AG09309 (cell line): ENCODE measurements around the gene GATAD1.

Experiments used
- DNase-seq: peaks from one replicate; pipeline ENCODE4 v3.0.0-alpha.2; 2010; ENCODE audit warnings: low read depth
- H3K4me3 ChIP-seq: 2 replicates; pipeline ENCODE4 v1.5.1; 2011; ENCODE audit warnings: mild to moderate bottlenecking, low read depth, low read length, moderate library complexity; ENCODE audit not compliant: control insufficient read depth
- TF ChIP-seq, protein P1 (sequence below): IDR thresholded peaks from 2 replicates; pipeline ENCODE4 v1.5.1; 2011; ENCODE audit warnings: mild to moderate bottlenecking, low read depth, low read length, inconsistent platforms; ENCODE audit not compliant: insufficient read depth, control insufficient read depth; ENCODE audit errors: missing control alignments

The GATAD1 gene

DNA sequence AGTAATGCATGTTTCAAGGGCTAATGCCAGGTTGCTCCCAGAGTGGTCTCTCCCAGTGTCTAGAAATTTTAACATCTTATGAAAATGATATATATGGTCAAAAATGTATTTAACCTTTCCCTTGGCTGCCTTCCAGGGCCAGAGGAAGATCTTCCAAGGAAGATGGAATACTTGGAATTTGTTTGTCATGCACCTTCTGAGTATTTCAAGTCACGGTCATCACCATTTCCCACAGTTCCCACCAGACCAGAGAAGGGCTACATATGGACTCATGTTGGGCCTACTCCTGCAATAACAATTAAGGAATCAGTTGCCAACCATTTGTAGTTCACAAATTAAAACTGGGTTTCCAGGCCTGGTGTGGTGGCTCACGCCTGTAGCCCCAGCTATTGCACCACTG is 9.0 kb downstream of the GATAD1 start:
- H3K4me3 ChIP-seq = no peak overlapping the region
- TF ChIP-seq, protein P1, sequence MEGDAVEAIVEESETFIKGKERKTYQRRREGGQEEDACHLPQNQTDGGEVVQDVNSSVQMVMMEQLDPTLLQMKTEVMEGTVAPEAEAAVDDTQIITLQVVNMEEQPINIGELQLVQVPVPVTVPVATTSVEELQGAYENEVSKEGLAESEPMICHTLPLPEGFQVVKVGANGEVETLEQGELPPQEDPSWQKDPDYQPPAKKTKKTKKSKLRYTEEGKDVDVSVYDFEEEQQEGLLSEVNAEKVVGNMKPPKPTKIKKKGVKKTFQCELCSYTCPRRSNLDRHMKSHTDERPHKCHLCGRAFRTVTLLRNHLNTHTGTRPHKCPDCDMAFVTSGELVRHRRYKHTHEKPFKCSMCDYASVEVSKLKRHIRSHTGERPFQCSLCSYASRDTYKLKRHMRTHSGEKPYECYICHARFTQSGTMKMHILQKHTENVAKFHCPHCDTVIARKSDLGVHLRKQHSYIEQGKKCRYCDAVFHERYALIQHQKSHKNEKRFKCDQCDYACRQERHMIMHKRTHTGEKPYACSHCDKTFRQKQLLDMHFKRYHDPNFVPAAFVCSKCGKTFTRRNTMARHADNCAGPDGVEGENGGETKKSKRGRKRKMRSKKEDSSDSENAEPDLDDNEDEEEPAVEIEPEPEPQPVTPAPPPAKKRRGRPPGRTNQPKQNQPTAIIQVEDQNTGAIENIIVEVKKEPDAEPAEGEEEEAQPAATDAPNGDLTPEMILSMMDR = no peak
- no peak for DNase-seq

DNA sequence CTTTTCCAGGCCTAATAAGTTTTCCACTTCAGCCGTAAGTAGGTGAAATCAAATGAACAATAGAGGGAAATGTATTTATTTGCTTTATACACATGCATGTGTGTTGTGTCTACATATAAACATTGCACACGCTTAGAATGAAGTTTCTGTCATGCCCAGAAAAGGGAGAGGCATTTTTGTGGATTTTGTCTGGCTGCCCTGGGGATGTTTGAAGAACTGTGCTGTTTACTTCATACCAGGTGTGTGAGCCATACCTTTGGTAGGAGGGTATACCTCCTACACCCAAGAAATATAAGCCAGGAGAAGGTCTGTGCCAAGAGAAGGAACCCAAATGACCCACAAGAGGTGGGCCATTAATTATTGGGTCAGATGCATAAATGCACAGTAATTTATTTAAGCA is 12.8 kb downstream of the GATAD1 start:
- H3K4me3 ChIP-seq = no peak overlapping the region

DNA sequence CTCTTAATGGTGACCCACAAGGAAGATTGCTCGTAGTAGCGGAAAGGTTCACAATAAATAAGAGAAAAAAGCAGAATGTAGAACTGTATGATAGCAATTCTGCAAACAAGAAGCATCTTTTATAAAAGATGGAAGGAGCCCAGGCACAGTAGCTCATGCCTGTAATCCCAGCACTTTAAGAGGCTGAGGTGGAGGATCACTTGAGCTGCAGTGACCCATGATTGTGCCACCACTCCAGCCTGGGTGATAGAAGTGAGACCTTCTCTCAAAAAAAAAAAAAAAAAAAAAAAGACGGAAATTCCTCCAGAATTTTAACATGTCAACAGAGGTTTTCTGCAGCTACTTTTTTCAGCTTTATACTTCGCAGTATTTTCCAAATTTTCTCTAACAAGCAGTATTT is 13.2 kb downstream of the GATAD1 start:
- H3K4me3 ChIP-seq = no peak overlapping the region
- no peak for DNase-seq
- TF ChIP-seq, protein P1 = no peak

More for the DNA sequence above, 12.8 kb downstream of the GATAD1 start:
- DNase-seq = no peak
- TF ChIP-seq, protein P1 = no peak

DNA sequence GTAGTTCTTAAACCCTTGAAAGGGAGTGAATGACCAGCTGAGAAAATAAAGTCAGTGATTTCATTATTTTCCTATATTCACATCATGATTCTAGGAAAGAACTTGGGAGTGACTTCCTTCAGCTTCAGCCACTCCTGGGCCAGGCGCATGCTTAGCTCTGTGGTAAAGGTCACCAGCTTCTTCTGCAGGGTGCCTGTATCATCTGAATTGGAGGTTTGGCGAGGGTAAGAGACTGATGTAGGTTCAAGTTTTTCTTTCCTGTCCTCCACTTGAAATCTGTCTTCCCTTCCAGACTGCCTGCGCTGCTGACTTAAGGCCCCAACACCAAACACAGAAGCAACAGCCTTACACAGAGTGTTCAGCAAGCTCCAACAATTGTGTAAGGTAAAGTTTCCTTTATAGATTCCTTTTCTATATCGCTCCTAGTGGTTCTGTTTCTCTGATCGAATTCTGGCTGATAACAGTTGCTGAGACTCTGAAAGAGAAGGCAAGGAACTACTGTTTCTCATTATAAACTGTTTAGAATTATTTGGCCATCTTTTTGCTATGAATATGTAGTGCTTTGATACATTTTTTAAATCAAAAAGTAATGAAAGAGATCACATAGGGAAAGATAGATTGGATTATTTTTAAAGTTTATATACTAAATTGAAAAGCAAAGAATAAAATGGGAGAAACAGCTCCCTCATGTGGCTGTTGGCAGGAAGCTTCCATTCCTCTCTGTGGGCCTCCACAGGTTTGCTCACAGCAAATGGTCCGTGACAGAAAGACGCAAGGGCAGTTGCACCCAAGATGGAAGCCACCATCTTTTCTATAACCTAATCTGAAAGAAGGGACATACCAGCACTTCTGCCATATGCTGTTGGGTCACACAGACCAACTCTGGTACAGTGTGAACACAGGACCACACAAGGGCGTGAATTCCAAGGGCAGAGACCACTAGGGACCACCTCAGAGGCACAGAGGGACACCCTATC is 14.0 kb downstream of the GATAD1 start:
- no peak for DNase-seq
- TF ChIP-seq, protein P1 = peak; percentile 83
- no peak overlapping the region for H3K4me3 ChIP-seq

DNA sequence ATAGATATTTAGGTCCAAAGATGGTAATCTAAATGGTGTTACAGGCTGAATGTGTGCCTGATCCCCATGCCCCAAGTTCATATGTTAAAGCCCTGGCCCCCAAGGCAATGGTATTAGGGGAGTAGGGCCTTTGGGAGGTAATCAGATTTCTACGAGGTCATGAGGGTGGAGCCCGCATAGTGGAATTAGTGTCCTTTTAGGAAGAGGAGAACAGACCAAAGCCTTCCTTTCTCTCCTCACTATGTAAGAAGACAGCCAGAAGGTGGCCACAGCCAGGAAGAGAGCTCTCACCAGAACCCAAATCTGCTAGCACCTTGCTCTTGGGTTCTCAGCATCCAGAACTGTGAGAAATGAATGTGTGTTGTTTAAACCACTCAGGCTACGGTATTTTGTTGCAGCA is 15.3 kb downstream of the GATAD1 start:
- DNase-seq = no peak
- TF ChIP-seq, protein P1 = no peak
- no peak overlapping the region for H3K4me3 ChIP-seq

DNA sequence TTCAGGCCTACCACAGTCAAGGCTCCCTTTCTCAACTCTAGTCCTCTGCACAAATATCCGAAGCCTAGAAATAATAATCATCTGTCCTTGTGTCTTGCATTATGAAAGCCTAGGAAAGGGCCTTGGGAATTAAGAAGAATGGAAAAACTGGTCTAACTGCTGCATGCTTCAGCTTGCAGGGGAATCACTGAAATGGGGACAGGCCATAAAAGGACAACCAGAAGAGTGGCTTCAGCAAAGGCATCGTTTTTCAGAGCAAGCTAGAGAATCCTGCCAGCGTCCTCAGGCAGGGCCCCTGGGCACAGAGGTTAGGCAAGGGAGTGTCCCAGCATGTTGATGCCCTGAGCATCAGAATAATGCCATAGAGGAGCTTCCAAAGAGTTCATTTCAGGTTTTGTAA is 17.2 kb downstream of the GATAD1 start:
- TF ChIP-seq, protein P1 = no peak
- DNase-seq = no peak
- no peak overlapping the region for H3K4me3 ChIP-seq
